ENCODE data around the gene FAM47A.

The FAM47A gene

GRCh38 chrX:34132028-34132427, at the start of gene FAM47A:
Gene FAM47A (minus strand): TSS chrX:34132314. CDS start chrX:34132278, 36 bp downstream.
- DNase-seq (ENCODE audit: low read depth): no peak

GRCh38 chrX:34147345-34147744, 15.2 kb upstream of the FAM47A start:
- DNase-seq (ENCODE audit: low read depth): no peak

GRCh38 chrX:34146906-34147305, 14.8 kb upstream of the FAM47A start:
- no peak for DNase-seq (ENCODE audit: low read depth)

GRCh38 chrX:34144246-34144645, 12.1 kb upstream of the FAM47A start:
- DNase-seq (ENCODE audit: low read depth): no peak

- no peak for DNase-seq (ENCODE audit: low read depth)
Measured at GRCh38 chrX:34140816-34141215, 8.7 kb upstream of the FAM47A start.

GRCh38 chrX:34130980-34131744, 952 bp downstream of the FAM47A start:
- DNase-seq (ENCODE audit: low read depth): no peak

- no peak for DNase-seq (ENCODE audit: low read depth)
Measured at GRCh38 chrX:34130501-34130900, 1.6 kb downstream of the FAM47A start.

- no peak for DNase-seq (ENCODE audit: low read depth)
Measured at GRCh38 chrX:34126011-34126410, 6.1 kb downstream of the FAM47A start.

GRCh38 chrX:34119122-34119521, 13.0 kb downstream of the FAM47A start:
- no peak for DNase-seq (ENCODE audit: low read depth)

GRCh38 chrX:34112459-34112858, 19.7 kb downstream of the FAM47A start:
- DNase-seq (ENCODE audit: low read depth): no peak

Measured in stimulated activated CD8-positive, alpha-beta memory T cell treated with anti-CD3 and anti-CD28 coated beads, Interleukin-15, amount 100 ng/mL, for 24 hours (primary cell).